Measurements from ENCODE around the gene WFDC12. TPM values are rescaled to one million over a fixed set of nuclear protein-coding genes. Genes with fewer than 3 reads are reported as not detected.
"Not testable (repeated sequence)": the region's sequence is repeated elsewhere in the genome, so short reads cannot be mapped to it uniquely, and the experiment has no call there.

The WFDC12 gene
- total RNA-seq, 2 donors from 2014 or later: not detected

DNA sequence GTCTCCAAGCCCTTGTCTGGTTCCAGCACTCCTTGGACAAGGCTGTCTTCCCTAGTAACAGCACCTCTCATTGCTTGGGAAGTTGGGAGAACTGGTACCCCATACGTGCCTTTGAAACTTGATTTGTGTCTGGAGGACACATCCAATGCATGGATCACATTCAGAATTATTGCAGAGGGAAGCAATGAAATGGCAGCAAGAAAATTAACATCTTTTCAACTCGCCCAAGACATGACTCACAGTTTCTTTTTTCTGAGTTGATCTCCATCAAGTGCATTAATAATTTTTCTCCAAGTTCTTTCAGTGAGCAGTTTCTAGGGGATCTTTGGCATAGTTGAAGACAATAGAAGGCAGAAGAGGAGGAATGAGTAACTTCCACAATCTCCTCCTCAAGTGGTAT lies 28.1 kb upstream of the WFDC12 start:
- no peak overlapping the region for H3K4me3 ChIP-seq
- intact Hi-C loops (cut with DNase I): no loop called here
- no peaks in the 10 kb centered on the region for H3K27me3 ChIP-seq (replicated peaks; ENCODE audit: insufficient read depth)
- no peak overlapping the region for H3K27ac ChIP-seq
- H3K4me1 ChIP-seq (replicated peaks): no peaks in the 10 kb centered on the region
- no peaks in the 10 kb centered on the region for H3K36me3 ChIP-seq
- no peaks in the 10 kb centered on the region for H3K9me3 ChIP-seq
- no peak for DNase-seq (ENCODE audit: low spot score)
- 81% methylated on average over 2 of the region's 2 CpGs for WGBS
- TF ChIP-seq POLR2A (IDR thresholded peaks at IDR 0.05) (no peak), CTCF (IDR thresholded peaks at IDR 0.05) (no peak), POLR2AphosphoS5 (IDR thresholded peaks at IDR 0.05) (no peak)

GRCh38 chr20:45149062-45149461 lies 24.8 kb upstream of the WFDC12 start:
- Histone ChIP-seq H3K27me3 (replicated peaks; ENCODE audit: insufficient read depth) (no peaks in the 10 kb centered on the region), H3K4me3 (no peak overlapping the region), H3K9me3 (no peaks in the 10 kb centered on the region), H3K4me1 (replicated peaks) (no peaks in the 10 kb centered on the region), H3K36me3 (no peaks in the 10 kb centered on the region), H3K27ac (no peak overlapping the region)
- 91% methylated on average over 3 of the region's 3 CpGs for WGBS
- intact Hi-C loops (cut with DNase I): no loop called here
- DNase-seq (ENCODE audit: low spot score): no peak
- no peak for TF ChIP-seq POLR2AphosphoS5 (IDR thresholded peaks at IDR 0.05)
- no peak for TF ChIP-seq POLR2A (IDR thresholded peaks at IDR 0.05)
- no peak for TF ChIP-seq CTCF (IDR thresholded peaks at IDR 0.05)

DNA sequence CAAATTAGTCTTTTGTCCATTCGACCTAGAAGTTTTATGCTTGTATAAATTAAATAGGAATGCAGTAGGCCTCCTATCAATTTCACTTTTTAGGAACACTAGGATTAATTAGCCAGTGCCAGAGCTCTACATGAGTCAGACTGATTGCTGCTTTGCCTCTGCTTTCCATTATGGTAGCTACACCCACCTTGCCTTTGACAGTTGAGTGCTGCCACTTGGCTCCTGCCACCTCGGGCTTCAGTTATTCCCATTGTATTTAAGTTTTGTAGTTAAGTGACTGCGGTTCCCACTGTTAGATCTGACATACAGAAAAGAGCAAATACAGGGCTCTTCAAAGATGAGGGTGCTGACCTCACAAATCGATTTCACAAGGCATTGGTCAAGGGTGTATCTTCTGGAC lies 16.6 kb upstream of the WFDC12 start:
- WGBS: 75% methylated on average over 4 of the region's 4 CpGs
- intact Hi-C loops (cut with DNase I): no loop called here
- DNase-seq (ENCODE audit: low spot score): no peak
- Histone ChIP-seq H3K36me3 (no peaks in the 10 kb centered on the region), H3K9me3 (no peaks in the 10 kb centered on the region), H3K4me1 (replicated peaks) (no peaks in the 10 kb centered on the region), H3K4me3 (no peak overlapping the region), H3K27ac (no peak overlapping the region), H3K27me3 (replicated peaks; ENCODE audit: insufficient read depth) (no peaks in the 10 kb centered on the region)
- TF ChIP-seq POLR2AphosphoS5 (IDR thresholded peaks at IDR 0.05) (no peak), CTCF (IDR thresholded peaks at IDR 0.05) (no peak), POLR2A (IDR thresholded peaks at IDR 0.05) (no peak)

GRCh38 chr20:45139733-45140375 lies 15.6 kb upstream of the WFDC12 start:
- 97% methylated on average over 5 of the region's 5 CpGs for WGBS
- H3K9me3 ChIP-seq; intact Hi-C loops (cut with DNase I); H3K27ac ChIP-seq; H3K27me3 ChIP-seq (replicated peaks; ENCODE audit: insufficient read depth); H3K4me3 ChIP-seq; DNase-seq (ENCODE audit: low spot score); H3K4me1 ChIP-seq (replicated peaks); H3K36me3 ChIP-seq: not testable (repeated sequence)

DNA sequence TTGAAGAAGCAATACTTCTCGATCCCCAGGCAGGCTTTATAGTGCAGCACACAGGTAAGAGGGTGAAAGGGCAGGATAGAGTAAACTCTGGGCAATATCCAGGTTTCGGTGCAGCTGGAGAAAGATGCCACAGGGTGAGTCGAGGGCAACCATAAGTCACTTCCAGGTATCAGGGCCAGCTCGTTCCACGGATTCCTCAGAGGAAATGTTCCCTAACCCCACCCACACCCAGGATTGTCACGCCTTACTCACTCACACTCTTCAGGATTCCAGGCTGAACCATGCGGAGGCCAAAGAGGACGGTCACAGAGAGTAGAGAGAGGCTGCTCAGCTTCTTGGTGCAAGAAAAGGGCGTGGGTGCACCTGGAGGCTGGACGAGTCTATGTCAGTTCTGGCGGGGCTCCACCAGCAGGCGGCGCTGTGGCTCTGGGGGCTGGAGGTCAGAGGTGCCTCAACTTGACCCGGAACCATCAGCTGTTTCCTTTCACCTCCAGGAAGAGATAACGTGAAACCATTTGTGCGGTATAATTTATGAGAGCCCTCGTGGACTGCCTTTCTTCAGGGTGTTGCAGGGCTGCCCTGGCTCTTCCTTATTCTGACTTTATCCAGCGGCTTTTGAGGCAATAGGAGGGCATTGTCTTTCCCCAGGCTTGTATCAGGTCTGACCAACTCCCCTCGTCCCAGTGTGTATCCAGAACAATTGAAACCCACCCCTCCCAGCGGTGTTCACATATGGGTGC lies 14.5 kb upstream of the WFDC12 start:
- no peak overlapping the region for H3K4me3 ChIP-seq
- H3K27me3 ChIP-seq (replicated peaks; ENCODE audit: insufficient read depth): no peaks in the 10 kb centered on the region
- H3K4me1 ChIP-seq (replicated peaks): no peaks in the 10 kb centered on the region
- no peaks in the 10 kb centered on the region for H3K36me3 ChIP-seq
- TF ChIP-seq POLR2A (IDR thresholded peaks at IDR 0.05) (no peak), POLR2AphosphoS5 (IDR thresholded peaks at IDR 0.05) (no peak), CTCF (IDR thresholded peaks at IDR 0.05) (peak in 3 of 4 experiments; percentile 46 to 62 (median 50))
- intact Hi-C loops (cut with DNase I): no loop called here
- no peak overlapping the region for H3K27ac ChIP-seq
- DNase-seq (ENCODE audit: low spot score): no peak
- H3K9me3 ChIP-seq: no peaks in the 10 kb centered on the region
- WGBS: 41% methylated on average over 20 of the region's 20 CpGs
